ACHN (cell line): ENCODE data around the gene DHRS4L2.
"Not testable (repeated sequence)": the region's sequence is repeated elsewhere in the genome, so short reads cannot be mapped to it uniquely, and the experiment has no call there.

ENCODE experiments used
- DNase-seq: peaks from one replicate; pipeline ENCODE4 v3.0.0-alpha.2; 2015
- in situ Hi-C: cut with HindIII; loops from 2 replicates; pipeline ENCODE4 v1.10.0; 2017; ENCODE audit warnings: low sequenced_read_pairs, low pct_ligation_motif_present, low pct_unique_long_range_greater_than_20kb

The DHRS4L2 gene

DNA sequence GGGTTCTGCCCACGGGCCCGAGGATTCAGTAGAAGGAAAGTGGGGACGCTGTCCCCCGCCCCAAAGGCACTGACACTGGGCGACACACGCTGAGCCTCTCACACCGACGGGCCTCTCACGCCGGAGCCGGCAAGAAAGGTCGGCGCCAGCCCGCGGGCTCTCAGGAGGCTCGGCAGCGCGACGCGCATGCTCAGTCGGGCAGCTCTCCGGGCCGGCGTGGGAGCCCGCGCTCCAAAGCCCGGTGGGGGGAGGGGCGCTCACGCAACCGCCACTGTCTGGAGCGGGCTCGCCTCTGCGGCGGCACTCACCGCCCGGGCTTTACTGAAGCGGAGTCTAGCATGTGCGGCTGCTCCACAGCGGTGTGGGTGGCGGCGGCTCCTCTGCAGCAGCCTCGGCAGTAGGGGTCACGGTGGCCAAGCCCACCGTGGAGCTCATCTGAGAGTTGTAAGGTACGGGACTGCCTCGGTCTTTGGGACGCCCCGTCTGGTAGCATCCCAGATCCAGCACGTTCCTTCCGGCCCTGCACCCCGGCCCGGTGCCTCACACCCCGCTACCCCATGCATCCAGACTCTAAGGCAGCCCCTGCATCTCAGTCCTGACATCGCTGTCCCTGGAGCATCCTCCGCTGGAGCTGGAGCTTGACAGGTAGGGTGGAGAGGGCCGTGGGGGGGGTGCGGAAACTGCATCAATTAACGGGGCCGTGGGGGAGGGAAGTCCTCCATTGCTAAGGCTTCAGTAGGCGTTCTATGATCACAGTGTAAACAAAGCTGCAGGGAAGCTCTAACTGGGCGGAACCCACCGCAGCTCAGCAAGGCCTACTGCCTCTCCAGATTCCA, 18.3 kb downstream of the DHRS4L2 start:
- DNase-seq, in situ Hi-C loops: not testable (repeated sequence)

- DNase-seq, result no peak
- in situ Hi-C loops, result no loop called here
Measured at GRCh38 chr14:24011051-24011450, 22.3 kb downstream of the DHRS4L2 start.

- in situ Hi-C loops, DNase-seq: not testable (repeated sequence)
Measured at GRCh38 chr14:24012726-24013273, 24.1 kb downstream of the DHRS4L2 start.

DNA sequence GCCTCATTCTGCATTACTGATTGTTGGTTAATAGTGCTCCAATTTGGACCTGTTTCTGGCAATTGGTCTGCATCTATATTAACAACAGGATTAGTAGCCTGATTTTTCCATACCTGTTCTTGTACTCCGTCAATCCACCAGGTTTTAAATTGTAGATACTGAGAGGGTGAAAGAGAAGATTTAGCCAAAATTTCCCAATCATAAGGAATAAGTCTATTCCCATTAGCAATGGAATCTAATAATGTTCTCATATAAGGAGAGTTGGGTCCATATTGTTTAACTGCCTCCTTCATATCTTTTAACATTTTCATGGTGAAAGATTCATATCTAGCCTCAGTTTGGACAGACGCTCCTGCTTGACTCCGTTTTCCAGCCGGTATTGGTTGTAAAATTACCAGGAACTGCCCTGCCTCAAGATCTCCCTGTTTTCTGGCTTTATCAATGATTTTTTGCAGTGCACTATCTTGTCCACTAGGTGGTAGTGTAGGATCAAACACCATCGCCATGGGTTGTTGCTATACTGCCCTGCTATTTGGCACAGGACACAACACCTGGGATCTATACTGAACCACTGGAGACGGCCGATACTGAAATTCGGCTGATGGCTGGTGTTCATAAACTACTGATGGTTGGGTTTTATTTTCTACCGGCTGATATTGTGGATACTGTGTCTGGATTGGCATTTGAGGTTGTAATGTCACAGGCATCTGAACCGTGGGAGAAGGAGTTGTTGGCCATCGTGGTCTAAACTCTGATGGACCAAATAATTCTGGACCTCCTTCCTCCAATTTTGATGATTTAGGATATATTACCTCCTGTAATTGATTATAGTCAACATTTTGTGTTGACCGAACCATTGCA, 25.2 kb downstream of the DHRS4L2 start:
- DNase-seq, result peak; percentile 60
- in situ Hi-C loops, result no loop called here

- in situ Hi-C loops, DNase-seq: not testable (repeated sequence)
Measured at GRCh38 chr14:24015745-24016144, 27.0 kb downstream of the DHRS4L2 start.

DNA sequence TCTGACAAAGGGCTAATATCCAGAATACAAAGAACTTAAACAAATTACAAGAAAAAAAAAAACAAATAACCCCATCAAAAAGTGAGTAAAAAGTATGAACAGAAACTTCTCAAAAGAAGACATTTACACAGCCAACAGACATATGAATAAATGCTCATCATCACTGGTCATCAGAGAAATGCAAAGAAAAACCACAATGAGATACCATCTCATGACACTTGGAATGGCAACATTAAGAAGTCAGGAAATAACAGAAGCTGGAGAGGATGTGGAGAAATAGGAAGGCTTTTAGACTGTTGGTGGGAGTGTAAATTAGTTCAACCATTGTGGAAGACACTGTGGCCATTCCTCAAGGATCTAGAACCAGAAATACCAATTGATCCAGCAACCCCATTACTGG, 30.2 kb downstream of the DHRS4L2 start:
- DNase-seq, in situ Hi-C loops: not testable (repeated sequence)

DNA sequence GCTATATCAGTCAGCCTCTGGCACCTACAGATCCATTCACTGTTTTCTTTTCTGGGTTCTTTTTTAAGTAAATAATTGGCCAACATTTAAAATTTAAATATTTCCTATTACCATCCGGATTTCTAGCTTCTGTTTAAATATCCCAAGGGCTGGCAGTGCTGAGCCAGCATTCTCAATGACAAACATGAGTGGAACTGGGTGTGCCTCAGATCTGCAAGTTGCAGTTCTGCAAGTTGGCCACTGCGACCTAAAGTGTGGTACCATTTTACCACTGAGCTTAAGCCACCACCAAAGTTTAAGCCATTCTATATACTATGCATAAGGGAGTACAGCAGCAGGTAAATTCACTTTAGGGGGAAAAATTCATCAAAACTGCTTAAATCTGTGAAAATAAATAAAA, 31.2 kb downstream of the DHRS4L2 start:
- DNase-seq, in situ Hi-C loops: not testable (repeated sequence)

GRCh38 chr14:24020520-24020919, 31.8 kb downstream of the DHRS4L2 start:
- in situ Hi-C loops, DNase-seq: not testable (repeated sequence)

DNA sequence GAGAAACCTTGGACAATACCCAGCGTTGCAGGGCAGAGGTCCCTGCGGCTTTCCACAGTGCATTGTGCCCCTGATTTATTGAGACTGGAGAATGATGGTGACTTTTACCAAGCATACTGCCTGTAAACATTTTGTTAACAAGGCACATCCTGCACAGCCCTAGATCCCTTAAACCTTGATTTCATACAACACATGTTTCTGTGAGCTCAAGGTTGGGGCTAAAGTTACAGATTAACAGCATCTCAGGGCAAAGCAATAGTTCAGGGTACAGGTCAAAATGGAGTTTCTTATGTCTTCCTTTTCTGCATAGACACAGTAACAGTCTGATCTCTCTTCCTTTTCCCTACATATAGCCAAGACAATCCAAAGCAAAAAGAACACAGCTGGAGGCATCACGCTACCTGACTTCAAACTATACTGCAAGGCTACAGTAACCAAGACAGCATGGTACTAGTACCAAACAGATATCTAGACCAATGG, 36.2 kb downstream of the DHRS4L2 start:
- DNase-seq, in situ Hi-C loops: not testable (repeated sequence)

DNA sequence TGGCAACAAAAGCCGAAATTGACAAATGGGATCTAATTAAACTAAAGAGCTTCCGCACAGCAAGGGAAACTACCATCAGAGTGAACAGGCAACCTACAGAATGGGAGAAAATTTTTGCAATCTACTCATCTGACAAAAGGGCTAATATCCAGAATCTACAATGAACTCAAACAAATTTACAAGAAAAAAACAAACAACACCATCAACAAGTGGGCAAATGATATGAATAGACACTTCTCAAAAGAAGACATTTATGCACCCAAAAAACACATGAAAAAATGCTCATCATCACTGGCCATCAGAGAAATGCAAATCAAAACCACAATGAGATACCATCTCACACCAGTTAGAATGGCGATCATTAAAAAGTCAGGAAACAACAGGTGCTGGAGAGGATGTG, 41.0 kb downstream of the DHRS4L2 start:
- DNase-seq, in situ Hi-C loops: not testable (repeated sequence)

GRCh38 chr14:24031331-24031730, 42.6 kb downstream of the DHRS4L2 start:
- DNase-seq, in situ Hi-C loops: not testable (repeated sequence)

DNA sequence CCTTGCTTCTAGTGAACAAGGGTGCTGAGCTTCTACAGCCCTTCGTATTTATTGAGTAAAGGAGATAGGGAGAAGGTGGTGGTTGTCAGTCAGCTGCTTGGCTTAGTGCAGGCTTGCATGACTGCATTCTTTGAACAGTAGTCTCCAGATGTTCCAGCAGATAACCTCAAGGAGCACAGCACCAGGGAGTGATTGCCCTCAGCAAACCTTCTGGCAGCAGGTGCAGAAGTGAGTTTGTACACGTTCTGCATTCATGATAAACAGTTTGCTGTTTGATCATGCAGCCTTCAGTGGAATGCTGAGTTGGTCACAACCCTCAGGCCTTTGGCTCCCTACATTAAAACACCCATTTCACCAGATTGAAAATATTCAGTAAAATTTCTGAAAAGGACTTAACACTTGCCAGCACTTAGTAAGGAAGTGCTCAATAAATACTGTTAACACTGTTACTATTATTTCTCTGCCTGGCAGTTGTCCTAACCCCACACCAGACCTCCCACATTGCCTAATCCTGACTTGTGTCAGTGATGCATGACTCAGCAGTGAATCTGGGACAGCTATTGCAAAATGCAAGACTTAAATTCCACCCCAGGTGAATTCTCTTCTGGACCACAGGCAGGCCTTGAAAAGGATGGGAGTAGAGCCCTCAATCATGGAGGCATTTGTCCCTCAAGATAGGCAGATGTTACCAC, 44.1 kb downstream of the DHRS4L2 start:
- in situ Hi-C loops, result no loop called here
- DNase-seq, result peak; percentile 13

DNA sequence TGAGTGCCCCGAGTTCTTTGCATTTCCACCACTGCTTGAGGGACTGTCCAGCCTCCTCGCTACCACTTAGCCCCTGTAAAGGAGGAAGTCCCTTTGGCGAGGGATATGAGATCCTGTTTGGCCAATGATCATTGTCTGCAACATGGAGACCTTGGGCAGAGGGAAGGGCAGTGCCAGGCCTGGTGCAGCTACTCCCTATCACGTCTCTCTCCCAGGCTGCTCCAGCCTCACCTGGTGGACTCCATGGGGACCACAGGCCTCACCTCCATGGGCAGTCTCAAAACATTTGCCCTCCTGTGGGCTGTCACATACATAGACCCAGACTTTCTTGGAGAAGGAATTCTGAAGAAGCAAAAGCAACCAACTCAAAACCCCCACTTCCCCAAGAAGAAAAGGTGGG, 47.0 kb downstream of the DHRS4L2 start:
- in situ Hi-C loops, DNase-seq: not testable (repeated sequence)

DNA sequence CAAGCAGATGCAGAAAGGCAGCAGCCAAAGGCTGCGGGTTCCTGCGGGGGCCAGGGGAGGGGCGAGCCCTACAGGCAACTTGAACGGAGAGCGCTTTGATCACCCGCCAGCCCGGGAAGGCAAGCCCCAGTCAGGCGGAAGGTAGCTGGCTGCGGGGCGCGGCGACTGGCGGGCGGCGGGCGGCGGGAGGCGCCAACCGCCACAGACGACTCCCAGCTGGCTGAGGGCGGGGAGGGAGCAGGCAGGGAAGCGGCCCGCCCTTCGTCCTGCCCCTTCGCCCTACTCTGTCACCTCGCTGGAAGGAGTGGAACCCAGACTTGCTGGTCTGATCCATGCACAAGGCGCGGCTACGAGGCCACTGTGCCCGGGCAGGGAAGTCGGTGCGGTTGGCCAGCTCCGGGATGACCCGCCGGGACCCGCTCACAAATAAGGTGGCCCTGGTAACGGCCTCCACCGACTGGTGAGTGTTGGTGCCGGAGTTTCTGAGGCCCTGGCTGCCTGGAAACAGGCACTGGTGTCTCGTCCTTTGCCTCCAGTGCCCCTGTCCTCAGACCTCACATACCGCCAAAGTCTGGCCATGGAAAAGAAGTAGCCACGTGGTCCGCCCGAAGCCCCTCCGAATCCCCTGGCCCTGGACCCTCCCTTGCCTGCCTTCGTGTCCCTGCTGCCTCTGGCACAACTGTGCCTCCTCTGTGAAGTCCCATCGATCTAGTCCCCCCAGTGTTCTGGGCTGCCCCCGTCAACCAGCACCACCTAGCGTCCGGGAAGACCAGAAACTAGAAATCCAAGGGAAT, 47.6 kb downstream of the DHRS4L2 start:
- in situ Hi-C loops, result no loop called here
- DNase-seq, result peak; percentile 62

DNA sequence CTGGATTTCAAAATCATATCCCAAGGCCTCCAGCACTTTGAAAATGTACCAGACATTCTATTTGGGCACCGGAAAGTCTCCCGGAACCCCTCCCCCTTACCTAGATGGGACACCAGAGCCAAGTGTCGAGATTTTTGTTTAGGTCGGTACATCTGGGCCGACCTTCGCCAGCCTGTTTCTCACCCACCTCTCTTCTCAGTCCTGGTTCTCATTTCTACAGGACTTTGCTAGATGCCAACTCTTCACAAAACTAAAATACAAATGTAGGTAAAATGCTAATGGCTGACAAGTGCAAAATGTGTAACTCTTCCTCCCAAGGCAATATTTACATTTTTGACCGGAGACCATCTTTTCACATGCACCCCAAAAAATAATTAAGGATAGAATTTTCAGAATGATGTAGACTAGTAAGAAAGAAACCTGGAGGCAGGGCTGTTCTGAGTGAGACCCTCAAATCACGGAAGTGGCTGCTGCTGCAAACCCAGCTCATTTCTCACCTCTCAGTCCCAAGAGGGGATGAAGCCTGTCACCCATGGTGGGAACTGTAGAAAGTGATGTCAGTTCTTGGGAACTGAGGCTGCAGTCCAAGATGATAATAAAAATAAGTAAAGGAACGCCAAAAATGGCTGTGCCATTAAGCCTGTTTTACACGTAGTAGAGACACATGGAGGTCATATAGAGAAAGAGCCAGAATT, 48.4 kb downstream of the DHRS4L2 start:
- DNase-seq, in situ Hi-C loops: not testable (repeated sequence)

GRCh38 chr14:24037658-24038037, 48.9 kb downstream of the DHRS4L2 start:
- no peak for DNase-seq
- in situ Hi-C loops, result no loop called here

DNA sequence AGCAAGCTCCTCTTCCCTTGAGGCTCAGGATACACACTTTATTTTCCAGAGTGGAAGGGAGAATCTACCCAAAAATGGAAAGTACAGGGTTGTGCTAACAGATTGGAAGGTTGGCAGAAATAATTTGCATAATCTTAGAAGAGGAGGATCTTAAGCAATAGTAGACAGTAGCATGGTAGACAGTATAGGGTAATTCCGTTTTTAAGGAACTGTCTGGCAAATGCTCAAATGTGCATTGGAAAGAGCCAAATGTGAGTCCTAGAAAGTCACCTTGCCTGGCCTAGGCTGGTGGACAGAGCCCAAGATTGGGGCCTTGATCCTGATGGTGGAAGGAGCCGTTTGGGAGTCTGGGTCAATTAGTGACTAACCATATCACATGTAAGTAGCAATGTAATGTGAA, 50.0 kb downstream of the DHRS4L2 start:
- no peak for DNase-seq
- in situ Hi-C loops, result no loop called here
